SU-DHL-6 (cell line): Measurements from ENCODE around the gene RAET1G.

Source experiments
- EZH2phosphoT487 ChIP-seq: fragments of 200-600 bp; sonication (generic), shearing (Covaris generic); conservative IDR thresholded peaks from 2 replicates; pipeline ENCODE4 v1.6.1; 2018; ENCODE audit warnings: mild to moderate bottlenecking, antibody characterized with exemption, low read length, moderate library complexity, mixed read lengths
- TF ChIP-seq, protein P1 (sequence below): fragments of 200-600 bp; sonication (generic); IDR thresholded peaks from one replicate; pipeline ENCODE4 v1.5.1; 2017; ENCODE audit warnings: antibody characterized with exemption, mild to moderate bottlenecking, low read length, moderate library complexity; ENCODE audit not compliant: insufficient read depth, poor library complexity, severe bottlenecking

DNA sequence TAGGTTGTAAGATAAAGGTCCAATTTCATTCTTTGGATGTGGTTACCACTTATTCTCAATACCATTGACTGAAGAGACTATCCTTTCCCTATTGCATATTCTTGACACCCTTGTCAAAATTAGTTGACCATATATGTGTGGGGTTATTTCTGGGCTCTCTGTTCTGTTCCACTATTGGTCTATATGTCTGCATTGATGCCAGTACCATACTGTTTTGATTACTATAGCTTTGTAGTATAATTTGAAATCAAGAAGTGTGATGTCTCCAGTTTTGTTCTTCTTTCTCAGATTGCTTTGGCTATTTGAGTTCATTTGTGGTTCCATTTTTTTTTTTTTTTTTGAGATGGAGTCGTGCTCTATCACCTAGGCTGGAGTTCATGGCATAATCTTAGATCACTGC lies 50.7 kb downstream of the RAET1G start:
- TF ChIP-seq, protein P1, sequence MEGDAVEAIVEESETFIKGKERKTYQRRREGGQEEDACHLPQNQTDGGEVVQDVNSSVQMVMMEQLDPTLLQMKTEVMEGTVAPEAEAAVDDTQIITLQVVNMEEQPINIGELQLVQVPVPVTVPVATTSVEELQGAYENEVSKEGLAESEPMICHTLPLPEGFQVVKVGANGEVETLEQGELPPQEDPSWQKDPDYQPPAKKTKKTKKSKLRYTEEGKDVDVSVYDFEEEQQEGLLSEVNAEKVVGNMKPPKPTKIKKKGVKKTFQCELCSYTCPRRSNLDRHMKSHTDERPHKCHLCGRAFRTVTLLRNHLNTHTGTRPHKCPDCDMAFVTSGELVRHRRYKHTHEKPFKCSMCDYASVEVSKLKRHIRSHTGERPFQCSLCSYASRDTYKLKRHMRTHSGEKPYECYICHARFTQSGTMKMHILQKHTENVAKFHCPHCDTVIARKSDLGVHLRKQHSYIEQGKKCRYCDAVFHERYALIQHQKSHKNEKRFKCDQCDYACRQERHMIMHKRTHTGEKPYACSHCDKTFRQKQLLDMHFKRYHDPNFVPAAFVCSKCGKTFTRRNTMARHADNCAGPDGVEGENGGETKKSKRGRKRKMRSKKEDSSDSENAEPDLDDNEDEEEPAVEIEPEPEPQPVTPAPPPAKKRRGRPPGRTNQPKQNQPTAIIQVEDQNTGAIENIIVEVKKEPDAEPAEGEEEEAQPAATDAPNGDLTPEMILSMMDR: no peak
- no peak for TF ChIP-seq EZH2phosphoT487
